SU-DHL-6 (cell line): ENCODE results near the gene SLX1B.
A peak's percentile ranks its signal among the peaks of the same experiment; 100 is the strongest.
"Not testable (repeated sequence)": the region's sequence is repeated elsewhere in the genome, so short reads cannot be mapped to it uniquely, and the experiment has no call there.

Source experiments
- H2AFZ ChIP-seq: fragments of 200-600 bp; sonication (generic); 2 replicates; pipeline ENCODE4 v1.6.1; 2014; ENCODE audit warnings: low read depth, mild to moderate bottlenecking, moderate library complexity, mixed read lengths, antibody characterized with exemption, low read length; ENCODE audit not compliant: severe bottlenecking
- H3F3A ChIP-seq: fragments of 200-600 bp; shearing (Covaris generic); 2 replicates; pipeline ENCODE4 v1.6.0; 2016; ENCODE audit warnings: antibody characterized with exemption, mild to moderate bottlenecking; ENCODE audit not compliant: insufficient read depth
- H3K27ac ChIP-seq: fragments of 200-600 bp; sonication (generic); 2 replicates; pipeline ENCODE4 v1.5.1; 2016; ENCODE audit warnings: low read depth, mild to moderate bottlenecking, low read length, moderate library complexity, mixed read lengths
- H3K27me3 ChIP-seq: fragments of 200-600 bp; sonication (generic), shearing (Covaris generic); 2 replicates; pipeline ENCODE4 v1.6.0; 2014; ENCODE audit warnings: mild to moderate bottlenecking, low read length
- H3K36me3 ChIP-seq: fragments of 200-600 bp; sonication (generic); 2 replicates; pipeline ENCODE4 v1.6.1; 2014; ENCODE audit warnings: mild to moderate bottlenecking, low read length, mixed read lengths
- H3K4me2 ChIP-seq: fragments of 300-600, 200-600 bp; shearing (Covaris generic), sonication (generic); 2 replicates; pipeline ENCODE4 v1.6.0; 2014; ENCODE audit warnings: low read length, low read depth, mild to moderate bottlenecking; ENCODE audit not compliant: poor library complexity, severe bottlenecking
- H3K4me3 ChIP-seq: fragments of 200-600 bp; sonication (generic); 2 replicates; pipeline ENCODE4 v1.5.1; 2014; ENCODE audit warnings: antibody characterized with exemption, low read length, mild to moderate bottlenecking, mixed read lengths; ENCODE audit not compliant: insufficient read depth, poor library complexity, severe bottlenecking
- H3K79me2 ChIP-seq: fragments of 200-600 bp; sonication (generic); 2 replicates; pipeline ENCODE4 v1.6.1; 2014; ENCODE audit warnings: mild to moderate bottlenecking, low read length, moderate library complexity; ENCODE audit not compliant: insufficient read depth
- H3K9ac ChIP-seq: fragments of 200-600 bp; sonication (generic); 2 replicates; pipeline ENCODE4 v1.7.0; 2014; ENCODE audit warnings: mild to moderate bottlenecking, low read length
- H3K9me2 ChIP-seq: fragments of 200-600 bp; sonication (generic); replicated peaks from 2 replicates; pipeline ENCODE4 v1.6.1; 2014; ENCODE audit warnings: low read length; ENCODE audit not compliant: insufficient read depth
- H3K9me3 ChIP-seq: fragments of 200-600 bp; sonication (generic); 2 replicates; pipeline ENCODE4 v1.6.1; 2014; ENCODE audit warnings: low read length, mixed read lengths; ENCODE audit not compliant: insufficient read depth
- H4K20me1 ChIP-seq: fragments of 200-600 bp; sonication (generic); 2 replicates; pipeline ENCODE4 v1.6.1; 2014; ENCODE audit warnings: low read depth, mild to moderate bottlenecking, antibody characterized with exemption, low read length, moderate library complexity, mixed read lengths

Gene SLX1B

DNA sequence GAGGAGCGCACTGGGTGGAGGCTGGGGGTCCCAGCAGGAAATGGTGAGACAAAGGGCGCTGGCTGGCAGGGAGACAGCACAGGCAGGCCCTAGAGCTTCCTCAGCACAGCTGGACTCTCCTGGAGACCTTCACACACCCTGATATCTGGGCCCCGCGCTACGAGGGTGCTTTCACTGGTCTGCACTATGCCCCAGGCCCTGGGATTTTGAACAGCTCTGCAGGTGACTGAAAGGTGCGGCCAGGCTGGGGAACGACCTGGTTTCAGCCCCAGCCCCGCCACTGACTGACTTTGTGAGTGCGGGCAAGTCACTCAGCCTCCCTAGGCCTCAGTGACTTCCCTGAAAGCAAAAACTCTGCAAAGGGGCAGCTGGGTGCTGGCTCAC, 6.3 kb downstream of the SLX1B start:
- not testable (repeated sequence) for H4K20me1 ChIP-seq, H3F3A ChIP-seq, H3K9me3 ChIP-seq, H3K9me2 ChIP-seq, H3K4me3 ChIP-seq, H3K9ac ChIP-seq, H3K27me3 ChIP-seq, H2AFZ ChIP-seq, H3K79me2 ChIP-seq, H3K4me2 ChIP-seq, H3K36me3 ChIP-seq, H3K27ac ChIP-seq

- H3K79me2 ChIP-seq, H3K4me3 ChIP-seq, H3K9me3 ChIP-seq, H3K9me2 ChIP-seq, H3K27ac ChIP-seq, H3K4me2 ChIP-seq, H3F3A ChIP-seq, H2AFZ ChIP-seq, H4K20me1 ChIP-seq, H3K9ac ChIP-seq, H3K36me3 ChIP-seq, H3K27me3 ChIP-seq: not testable (repeated sequence)
Observed at GRCh38 chr16:29465985-29466824, 11.9 kb downstream of the SLX1B start.

DNA sequence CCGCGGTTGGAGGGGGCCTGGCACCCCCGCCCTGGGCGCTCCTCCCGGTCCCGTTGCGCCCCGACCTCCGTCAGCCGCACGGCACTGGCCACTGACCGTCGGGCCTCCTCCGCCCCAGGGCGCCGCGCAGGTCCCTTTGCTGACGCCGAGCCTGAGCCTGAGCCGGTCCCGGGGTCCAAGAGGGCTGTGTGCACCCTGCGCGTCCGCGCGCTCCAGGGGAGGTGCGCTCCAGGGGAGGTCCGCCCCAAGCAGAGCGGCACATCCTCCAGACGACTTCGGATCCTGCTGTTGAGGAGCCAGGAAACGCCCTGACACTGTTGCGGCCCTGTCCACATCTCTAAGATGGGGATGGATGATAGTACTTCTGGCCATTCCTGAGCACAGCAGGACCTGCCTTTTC, 12.6 kb downstream of the SLX1B start:
- H3K9me3 ChIP-seq, H2AFZ ChIP-seq, H3K9me2 ChIP-seq, H3K27ac ChIP-seq, H3K36me3 ChIP-seq, H3F3A ChIP-seq, H3K27me3 ChIP-seq, H3K4me2 ChIP-seq, H4K20me1 ChIP-seq, H3K9ac ChIP-seq, H3K4me3 ChIP-seq, H3K79me2 ChIP-seq: not testable (repeated sequence)

DNA sequence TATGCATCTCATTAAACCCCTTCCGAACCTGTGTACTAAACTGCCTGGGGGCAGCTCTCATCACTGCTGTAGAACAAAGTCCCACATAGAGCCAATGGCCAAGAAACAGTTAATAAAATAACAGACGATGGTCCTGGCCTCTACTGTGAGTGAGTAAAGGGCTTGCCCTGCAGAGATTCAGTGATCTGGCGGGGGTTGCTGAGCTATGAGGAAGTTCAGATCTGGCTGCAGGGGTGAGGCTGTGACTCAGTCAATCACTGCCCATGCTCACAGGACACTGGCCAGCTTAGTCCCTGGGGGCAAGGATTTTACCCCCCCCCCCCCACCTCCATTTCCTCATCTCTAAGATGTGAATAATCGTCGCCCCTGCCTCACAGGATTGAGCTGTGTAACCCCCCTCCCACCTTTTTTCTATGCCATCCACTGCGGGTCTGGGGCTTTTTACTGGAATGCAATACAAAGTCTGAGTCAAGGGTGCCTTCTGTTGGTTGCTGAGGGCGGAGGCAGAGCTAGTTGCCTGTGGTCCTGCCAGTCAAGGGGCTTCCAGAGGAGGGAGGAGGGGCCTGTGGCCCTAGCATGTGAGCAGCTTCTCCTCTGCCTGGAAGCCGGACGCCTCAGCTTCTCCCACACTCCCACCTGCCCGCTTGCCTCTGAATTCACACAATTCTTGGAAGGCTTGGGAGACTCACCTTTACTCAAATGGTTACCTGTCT, 13.5 kb downstream of the SLX1B start:
- not testable (repeated sequence) for H3K4me3 ChIP-seq, H3K27me3 ChIP-seq, H3K79me2 ChIP-seq, H4K20me1 ChIP-seq, H3K4me2 ChIP-seq, H3F3A ChIP-seq, H3K9ac ChIP-seq, H3K27ac ChIP-seq, H3K9me2 ChIP-seq, H3K36me3 ChIP-seq, H3K9me3 ChIP-seq, H2AFZ ChIP-seq

- H3K9me2 ChIP-seq, H3K27me3 ChIP-seq, H3F3A ChIP-seq, H3K9me3 ChIP-seq, H2AFZ ChIP-seq, H3K36me3 ChIP-seq, H3K79me2 ChIP-seq, H4K20me1 ChIP-seq: not testable (repeated sequence)
- peak overlapping the region; percentile 79 for H3K27ac ChIP-seq
- H3K9ac ChIP-seq, result peak overlapping the region; percentile 44; the same call in 1 of the 2 replicates
- H3K4me3 ChIP-seq, result peak overlapping the region; percentile 52
- peak overlapping the region; percentile 55 for H3K4me2 ChIP-seq
Observed at GRCh38 chr16:29469660-29470059, 15.3 kb downstream of the SLX1B start.

DNA sequence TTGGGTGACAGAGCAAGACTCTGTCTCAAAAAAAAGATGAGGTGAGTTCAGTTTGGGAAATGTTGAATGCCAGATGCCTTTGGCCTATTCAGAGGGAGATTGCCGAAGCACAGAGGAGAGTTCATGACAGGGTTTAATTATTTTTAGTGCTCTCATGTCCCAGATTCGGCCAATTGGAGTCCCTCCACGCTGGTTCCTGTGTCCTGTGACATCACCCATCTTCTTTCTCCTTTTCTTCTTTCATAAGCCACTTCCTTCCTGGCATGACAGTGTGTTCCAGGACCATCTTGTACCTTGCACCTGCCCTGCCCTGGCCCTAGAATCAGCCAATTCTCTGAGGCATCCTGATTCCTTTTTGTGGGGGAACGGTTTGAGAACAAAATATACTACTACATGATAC, 17.7 kb downstream of the SLX1B start:
- not testable (repeated sequence) for H3K9ac ChIP-seq, H3K4me3 ChIP-seq, H2AFZ ChIP-seq, H4K20me1 ChIP-seq, H3K27ac ChIP-seq, H3F3A ChIP-seq, H3K27me3 ChIP-seq, H3K9me2 ChIP-seq, H3K9me3 ChIP-seq, H3K79me2 ChIP-seq, H3K4me2 ChIP-seq, H3K36me3 ChIP-seq

DNA sequence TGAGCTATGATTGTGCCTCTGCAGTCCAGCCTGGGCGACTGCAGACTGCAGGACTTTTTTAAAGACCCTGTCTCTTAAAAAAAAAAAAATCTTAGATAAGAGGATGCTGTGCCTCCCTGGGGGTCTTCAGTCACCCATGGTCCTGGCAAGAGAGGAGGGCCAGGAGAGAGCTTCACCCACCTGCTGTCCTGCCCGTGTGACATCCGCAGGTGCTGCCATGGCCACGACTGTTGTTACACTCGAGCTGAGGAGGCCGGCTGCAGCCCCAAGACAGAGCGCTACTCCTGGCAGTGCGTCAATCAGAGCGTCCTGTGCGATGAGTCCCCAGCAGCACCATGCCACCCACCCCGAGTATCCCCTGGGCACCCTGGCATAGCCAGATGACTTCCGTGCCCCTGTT, 27.9 kb downstream of the SLX1B start:
- Histone ChIP-seq H3K27ac (peak overlapping the region; percentile 77), H3K9ac (peak overlapping the region; percentile 35; the same call in 1 of the 2 replicates), H3K4me2 (peak overlapping the region; percentile 29)
- not testable (repeated sequence) for H3F3A ChIP-seq, H2AFZ ChIP-seq, H3K9me3 ChIP-seq, H3K9me2 ChIP-seq, H3K36me3 ChIP-seq, H3K27me3 ChIP-seq, H4K20me1 ChIP-seq, H3K4me3 ChIP-seq, H3K79me2 ChIP-seq

DNA sequence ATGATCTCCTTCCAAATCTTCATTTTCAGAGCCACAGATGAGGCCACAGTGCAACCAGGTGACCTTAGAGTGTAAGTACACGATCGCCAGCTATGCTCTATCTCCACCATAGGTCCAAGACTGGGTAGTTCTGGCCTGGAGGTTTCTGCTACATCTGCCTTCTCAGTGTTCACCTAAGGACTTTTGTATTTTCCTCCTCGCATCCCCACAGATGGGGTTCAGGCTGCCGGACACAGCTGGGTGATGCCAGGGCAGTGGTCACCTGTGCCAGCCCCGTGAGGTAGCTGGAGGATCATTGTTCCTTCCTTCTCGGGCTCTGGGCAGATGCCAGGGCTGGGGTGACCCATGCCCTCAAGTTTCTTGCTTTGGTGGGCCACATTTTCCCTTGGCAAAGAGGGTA, 52.0 kb downstream of the SLX1B start, which contains the start of gene NPIPB12:
NPIPB12 (minus strand) TSS at position 101 of the 400 bp plus-strand sequence.
- H3K27me3 ChIP-seq, H4K20me1 ChIP-seq, H3K27ac ChIP-seq, H3K36me3 ChIP-seq, H3K9me3 ChIP-seq, H2AFZ ChIP-seq, H3K4me2 ChIP-seq, H3K9ac ChIP-seq, H3K9me2 ChIP-seq, H3K4me3 ChIP-seq, H3F3A ChIP-seq, H3K79me2 ChIP-seq: not testable (repeated sequence)
